GM13976 (cell line): ENCODE measurements around the gene ZBED3.

Experiments
- DNase-seq: peaks from one replicate; pipeline ENCODE4 v3.0.0; 2012; ENCODE audit warnings: low spot score
- CTCF ChIP-seq: IDR thresholded peaks from 2 replicates; pipeline ENCODE4 v1.5.1; 2012; ENCODE audit warnings: borderline replicate concordance, mild to moderate bottlenecking; ENCODE audit not compliant: insufficient read depth; ENCODE audit errors: extremely low read depth, missing control alignments, control extremely low read depth
- in situ Hi-C: fragments of 300-500 bp; cut with MboI; formaldehyde crosslinking; loops from one replicate; pipeline ENCODE4 v1.12.0; 2022; ENCODE audit warnings: low sequenced_read_pairs, mixed read lengths, inconsistent platforms; ENCODE audit not compliant: unreplicated experiment

ZBED3 gene

DNA sequence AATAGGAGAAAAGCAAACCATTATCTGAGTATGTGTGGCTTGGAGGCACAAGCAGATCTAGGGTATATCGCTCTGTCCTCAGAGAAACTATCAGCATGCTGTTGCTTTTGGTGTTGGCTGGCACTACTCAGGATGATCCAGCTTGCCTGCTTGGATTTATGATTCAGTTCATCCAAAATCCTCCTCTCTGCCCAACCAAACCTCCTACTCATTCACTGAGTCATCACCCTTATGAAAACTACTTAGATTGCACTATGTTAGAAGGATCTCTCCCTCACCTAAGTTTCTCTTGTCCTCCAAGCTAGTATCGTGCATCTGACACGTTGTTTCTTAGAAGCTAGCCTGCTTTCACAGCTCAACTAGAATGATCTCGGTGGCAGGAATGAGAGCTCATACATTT, 14.2 kb upstream of the ZBED3 start:
- no peak for DNase-seq
- in situ Hi-C loops, result no loop called here
- no peak for TF ChIP-seq CTCF

- no peak for DNase-seq
- in situ Hi-C loops, result no loop called here
- no peak for TF ChIP-seq CTCF
These were observed 8.1 kb upstream of the ZBED3 start for GRCh38 chr5:77095189-77095588.

- DNase-seq, result no peak
- no peak for TF ChIP-seq CTCF
- in situ Hi-C loops, result no loop called here
These were observed 588 bp upstream of the ZBED3 start for GRCh38 chr5:77087484-77088261.

DNA sequence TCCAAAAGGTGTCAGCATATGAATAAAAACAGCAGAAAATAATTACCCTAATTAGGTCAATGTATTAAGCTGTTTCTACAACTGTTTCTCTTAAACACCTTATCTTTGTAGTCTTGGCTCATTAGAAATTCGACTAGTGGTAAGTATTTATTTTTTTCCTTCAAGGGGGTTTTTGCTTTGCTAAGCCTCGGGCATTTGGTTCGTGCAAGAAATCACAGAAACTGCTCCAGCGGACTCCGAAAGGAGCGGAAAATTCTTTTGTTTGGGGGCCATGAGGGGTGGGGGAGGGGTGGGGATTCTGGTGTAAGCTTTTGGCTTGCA, 757 bp downstream of the ZBED3 start:
- DNase-seq, result no peak
- no peak for TF ChIP-seq CTCF
- in situ Hi-C loops, result no loop called here

GRCh38 chr5:77083088-77083487, 4.0 kb downstream of the ZBED3 start:
- in situ Hi-C loops, result no loop called here
- peak; percentile 44 for DNase-seq
- TF ChIP-seq CTCF, result no peak

DNA sequence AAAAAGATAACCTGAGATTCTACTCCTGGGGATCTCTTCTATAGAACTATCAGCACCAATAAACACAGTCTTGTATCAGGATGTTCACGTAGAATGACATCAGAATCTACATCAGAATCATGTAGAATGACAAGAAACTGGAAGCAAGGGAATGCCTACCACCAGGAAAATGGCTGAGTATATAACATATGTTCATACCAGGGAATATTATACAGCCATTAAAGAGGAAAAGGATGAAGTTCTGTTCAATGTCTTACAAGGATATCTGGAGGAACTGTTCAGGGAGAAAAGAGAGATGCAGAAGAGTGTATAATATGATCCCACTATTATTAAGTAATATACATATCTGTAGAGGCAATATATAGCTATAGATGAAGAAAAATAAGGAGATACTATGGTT, 4.8 kb downstream of the ZBED3 start:
- DNase-seq, result no peak
- in situ Hi-C loops, result no loop called here

More for the DNA sequence above, 4.8 kb downstream of the ZBED3 start:
- no peak for TF ChIP-seq CTCF
